Ovary (tissue), 9 donors: ENCODE measurements around the gene APP. TPM values are rescaled to one million over a fixed set of nuclear protein-coding genes. Genes with fewer than 3 reads are reported as not detected.
"Not testable (repeated sequence)": the region's sequence is repeated elsewhere in the genome, so short reads cannot be mapped to it uniquely, and the experiment has no call there.

ENCODE experiments used
- DNase-seq, 5 donors: peaks; one replicate each; pipeline ENCODE4 v3.0.0-alpha.2; 2019 to 2020
- H3K27ac ChIP-seq, 2 donors: fragments of 200-600 bp; one replicate each; pipeline versions ENCODE4 v1.5.1 to v1.8.0; 2019 to 2022
- H3K27me3 ChIP-seq: fragments of 200-600 bp; one replicate; pipeline ENCODE4 v1.8.0; 2022
- H3K36me3 ChIP-seq: fragments of 200-600 bp; sonication (generic); one replicate; pipeline ENCODE4 v1.5.1; 2019
- H3K4me1 ChIP-seq: one replicate; pipeline ENCODE4 v1.8.1; 2013; ENCODE audit warnings: mild to moderate bottlenecking, moderate library complexity; ENCODE audit not compliant: insufficient read depth
- H3K4me3 ChIP-seq: fragments of 200-600 bp; sonication (generic); one replicate; pipeline ENCODE4 v1.5.1; 2017
- H3K9me3 ChIP-seq, 2 donors: fragments of 200-600 bp in 1 of 2; sonication (generic) in 1 of 2; one replicate each; pipeline versions ENCODE4 v1.5.1 to v1.8.1; 2013 to 2019; ENCODE audit warnings: mild to moderate bottlenecking in 1 of 2, moderate library complexity in 1 of 2
- EP300 ChIP-seq: sonication (generic); formaldehyde crosslinking; IDR thresholded peaks from one replicate; pipeline ENCODE4 v1.6.1; 2017; ENCODE audit warnings: antibody characterized with exemption
- POLR2A ChIP-seq: fragments of 450-650 bp; IDR thresholded peaks from one replicate; pipeline ENCODE4 v1.6.1; 2017; ENCODE audit warnings: antibody characterized with exemption, mild to moderate bottlenecking, moderate library complexity
- WGBS, 3 donors: extraction: QIAGEN DNeasy Blood & Tissue Kit in 1 of 3; methylation state at CpG; one replicate each; pipeline versions ENCODE4 v1.1.5 to v1.1.7; 2013 to 2017; 5-methylcytosine and 5-hydroxymethylcytosine counted together
- intact Hi-C, 4 donors: fragments of 100-400 bp; cut with DNase I; formaldehyde crosslinking; loops; one replicate each; pipeline versions ENCODE4 v1.11.0 to v1.15.1; 2022 to 2023
- polyA plus RNA-seq, 2 donors: library from polyadenylated mRNA; stranded (reverse); fragments of 200-250 nt in 1 of 2; fragments of 350-450 nt in 1 of 2; fragmentation: Illumina TruSeq in 1 of 2; extraction: RNeasy Lipid Tissue Mini Kit (QIAGEN cat#74804) in 1 of 2; gene quantifications; one replicate each; pipeline ENCODE4 v1.2.3, GENCODE V29; 2013 to 2014
- total RNA-seq, 7 donors: library from RNA; depleted of rRNA in 2 of 7; stranded (reverse); fragments of >200 nt in 2 of 7; fragmentation: NEBNext Ultra II Directional in 3 of 7; extraction: Animal tissue kit (Norgen Biotek cat#: 25700) in 3 of 7; gene quantifications; one replicate each; pipeline versions ENCODE4 v1.1.0 to v1.2.4, GENCODE V29; 2016 to 2023
- TF ChIP-seq, protein P1 (sequence below), 3 donors: fragments of 450-650 bp in 2 of 3; fragments of 200-600 bp in 1 of 3; IDR thresholded peaks; one replicate each; pipeline versions ENCODE4 v1.5.1 to v1.8.0; 2016 to 2022; ENCODE audit warnings: antibody characterized with exemption in 3 of 3, mild to moderate bottlenecking in 1 of 3
- donor health status: DM: no; HTN: no; CAD: no; lungs with moderate emphysema.
- donor health status: DM: no; HTN: no; CAD: no.
- donor health status: Bipolar disorder and iron deficiency.
- donor health status: DM: yes; HTN: yes; CAD: no.
- donor health status: DM: no; HTN: no; CAD: no.
- donor health status: DM: yes; HTN: yes; CAD: no.

The APP gene
- total and polyA plus RNA-seq, 9 donors, result 211 to 945 (median 364) TPM

DNA sequence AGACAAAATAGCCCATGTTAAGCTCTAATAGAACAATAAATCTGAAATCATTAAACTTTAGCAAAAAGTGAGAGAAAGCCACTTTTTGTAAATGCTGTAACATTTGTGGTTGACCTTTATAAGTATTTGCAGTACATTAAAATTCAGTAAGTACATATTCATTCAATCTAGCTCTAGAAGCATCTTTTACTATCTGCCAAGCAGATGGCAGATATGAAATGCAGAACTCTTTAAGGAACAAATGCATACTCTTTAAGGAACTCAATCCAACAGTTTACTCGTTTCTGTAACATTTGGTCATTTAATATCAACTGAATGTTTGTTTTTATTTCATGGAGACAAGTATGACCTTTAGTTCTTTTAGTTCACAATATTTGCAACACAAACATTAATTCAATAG is 150.1 kb downstream of the APP start:
- Histone ChIP-seq H3K4me3 (no peak overlapping the region), H3K36me3 (no peaks in the 10 kb centered on the region), H3K4me1 (no peaks in the 10 kb centered on the region), H3K27ac (no peak overlapping the region), H3K9me3 (no peaks in the 10 kb centered on the region), H3K27me3 (no peaks in the 10 kb centered on the region)
- WGBS, 3 donors, result 53 to 77% (median 56%) methylated on average over 1 of the region's 1 CpG
- no peak for DNase-seq
- TF ChIP-seq, protein P1, sequence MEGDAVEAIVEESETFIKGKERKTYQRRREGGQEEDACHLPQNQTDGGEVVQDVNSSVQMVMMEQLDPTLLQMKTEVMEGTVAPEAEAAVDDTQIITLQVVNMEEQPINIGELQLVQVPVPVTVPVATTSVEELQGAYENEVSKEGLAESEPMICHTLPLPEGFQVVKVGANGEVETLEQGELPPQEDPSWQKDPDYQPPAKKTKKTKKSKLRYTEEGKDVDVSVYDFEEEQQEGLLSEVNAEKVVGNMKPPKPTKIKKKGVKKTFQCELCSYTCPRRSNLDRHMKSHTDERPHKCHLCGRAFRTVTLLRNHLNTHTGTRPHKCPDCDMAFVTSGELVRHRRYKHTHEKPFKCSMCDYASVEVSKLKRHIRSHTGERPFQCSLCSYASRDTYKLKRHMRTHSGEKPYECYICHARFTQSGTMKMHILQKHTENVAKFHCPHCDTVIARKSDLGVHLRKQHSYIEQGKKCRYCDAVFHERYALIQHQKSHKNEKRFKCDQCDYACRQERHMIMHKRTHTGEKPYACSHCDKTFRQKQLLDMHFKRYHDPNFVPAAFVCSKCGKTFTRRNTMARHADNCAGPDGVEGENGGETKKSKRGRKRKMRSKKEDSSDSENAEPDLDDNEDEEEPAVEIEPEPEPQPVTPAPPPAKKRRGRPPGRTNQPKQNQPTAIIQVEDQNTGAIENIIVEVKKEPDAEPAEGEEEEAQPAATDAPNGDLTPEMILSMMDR (IDR thresholded peaks at IDR 0.05), result no peak
- no peak for TF ChIP-seq EP300
- no peak for TF ChIP-seq POLR2A
- intact Hi-C loops, result no loop called here

DNA sequence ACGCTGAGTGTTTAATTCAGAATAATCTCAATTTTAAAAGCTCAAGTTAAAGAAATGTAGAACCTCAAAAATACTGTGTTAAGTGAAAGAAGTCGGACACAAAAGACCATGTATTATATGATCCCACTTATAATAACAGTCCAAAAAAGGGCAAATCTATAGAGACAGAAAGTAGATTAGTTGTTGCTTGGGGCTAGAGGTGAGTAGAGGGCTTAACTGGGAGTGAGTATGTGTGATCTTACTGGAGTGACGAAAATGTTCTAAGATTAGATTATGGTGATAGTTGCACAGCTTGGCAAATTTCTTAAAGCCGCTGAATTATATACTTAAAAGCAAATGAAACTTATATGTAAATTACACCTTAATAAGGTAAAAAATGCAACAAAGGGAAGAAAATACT is 150.5 kb downstream of the APP start:
- no peaks in the 10 kb centered on the region for H3K27me3 ChIP-seq
- no peak overlapping the region for H3K4me3 ChIP-seq
- H3K4me1 ChIP-seq, result no peaks in the 10 kb centered on the region
- WGBS, 3 donors, result 97 to 98% (median 97%) methylated on average over 4 of the region's 4 CpGs
- no peak for DNase-seq
- intact Hi-C loops, result no loop called here
- H3K9me3 ChIP-seq, result no peaks in the 10 kb centered on the region
- H3K36me3 ChIP-seq, result no peaks in the 10 kb centered on the region
- no peak for TF ChIP-seq POLR2A
- no peak overlapping the region for H3K27ac ChIP-seq

DNA sequence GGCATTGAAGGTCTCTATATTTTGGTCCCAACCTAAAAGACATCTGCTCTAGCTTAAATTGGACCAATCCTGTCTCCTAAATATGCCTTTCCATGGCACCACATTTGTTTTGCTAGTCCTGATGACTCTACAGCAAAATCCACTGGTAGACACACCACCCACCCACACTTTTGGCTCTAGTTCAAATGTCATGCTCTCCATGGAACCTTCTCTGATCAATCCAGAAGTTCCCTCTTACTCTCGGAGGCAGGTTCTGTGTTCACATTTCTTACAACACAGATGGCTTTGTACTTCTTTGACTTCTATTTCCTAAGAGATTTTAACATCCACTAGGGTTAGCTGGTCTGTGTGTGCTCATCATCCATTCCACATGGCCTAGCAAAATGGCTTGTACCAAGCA is 151.3 kb downstream of the APP start:
- no peak overlapping the region for H3K4me3 ChIP-seq
- no peak overlapping the region for H3K27ac ChIP-seq
- no peaks in the 10 kb centered on the region for H3K4me1 ChIP-seq
- no peak for DNase-seq
- intact Hi-C loops, result no loop called here
- TF ChIP-seq POLR2A, result no peak
- TF ChIP-seq, protein P1 (IDR thresholded peaks at IDR 0.05), result no peak
- TF ChIP-seq EP300, result no peak
- no peaks in the 10 kb centered on the region for H3K36me3 ChIP-seq
- H3K9me3 ChIP-seq, result no peaks in the 10 kb centered on the region
- no peaks in the 10 kb centered on the region for H3K27me3 ChIP-seq
- WGBS, 3 donors, result 90 to 100% (median 100%) methylated on average over 1 of the region's 1 CpG

DNA sequence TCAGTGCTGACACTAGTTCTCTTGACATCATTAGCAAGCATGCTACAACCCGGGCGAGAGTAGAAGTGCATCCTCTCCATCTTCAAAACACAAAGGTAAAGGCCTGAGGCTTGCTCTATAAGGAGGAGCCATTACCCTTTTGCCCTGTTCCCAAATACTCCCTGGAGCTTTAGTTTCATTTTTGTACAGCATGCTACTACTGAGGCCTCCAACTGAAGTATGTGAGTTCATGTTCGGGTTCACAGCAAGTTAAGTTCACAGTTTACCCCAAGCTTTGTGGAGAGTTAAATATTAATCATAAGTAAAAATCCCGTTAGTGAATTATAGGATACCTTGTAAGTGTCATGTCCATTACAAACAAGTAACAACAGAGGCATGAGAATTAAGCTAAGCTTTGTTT is 156.6 kb downstream of the APP start:
- Histone ChIP-seq H3K27ac (no peak overlapping the region), H3K4me3 (no peak overlapping the region), H3K36me3 (no peaks in the 10 kb centered on the region), H3K4me1 (no peaks in the 10 kb centered on the region), H3K9me3 (no peaks in the 10 kb centered on the region), H3K27me3 (no peaks in the 10 kb centered on the region)
- TF ChIP-seq POLR2A, result no peak
- TF ChIP-seq EP300, result no peak
- TF ChIP-seq, protein P1 (IDR thresholded peaks at IDR 0.05), result no peak
- intact Hi-C loops, result no loop called here
- WGBS, 3 donors, result 78 to 81% (median 80%) methylated on average over 4 of the region's 4 CpGs
- no peak for DNase-seq

DNA sequence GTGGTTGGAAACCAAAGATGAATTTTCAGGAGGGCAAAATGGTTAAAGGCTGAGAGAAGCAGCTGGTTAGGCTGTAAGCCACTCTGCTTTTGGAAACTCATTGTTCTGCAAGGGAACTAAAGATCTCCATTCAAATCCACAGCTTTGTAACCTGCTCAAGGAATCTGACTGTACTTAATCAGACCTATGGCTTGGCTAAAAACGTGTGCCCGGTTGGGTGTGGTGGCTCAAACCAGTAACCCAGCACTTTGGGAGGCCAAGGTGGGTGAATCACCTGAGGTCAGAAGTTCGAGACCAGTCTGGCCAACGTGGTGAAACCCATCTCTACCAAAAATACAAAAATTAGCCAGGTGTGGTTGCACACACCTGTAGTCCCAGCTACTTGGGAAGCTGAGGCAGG is 158.1 kb downstream of the APP start:
- H3K9me3 ChIP-seq, intact Hi-C loops: not testable (repeated sequence)

More for the DNA sequence above, 158.1 kb downstream of the APP start:
- not testable (repeated sequence) for H3K4me1 ChIP-seq, H3K4me3 ChIP-seq, H3K27ac ChIP-seq, H3K27me3 ChIP-seq, H3K36me3 ChIP-seq, DNase-seq
- WGBS, 3 donors, result 90 to 95% (median 93%) methylated on average over 4 of the region's 4 CpGs
